NCI-H128 (cell line): ENCODE data around the gene MAP3K13.
"Not testable (repeated sequence)": the region's sequence is repeated elsewhere in the genome, so short reads cannot be mapped to it uniquely, and the experiment has no call there.

Source experiments
- DNase-seq: peaks from one replicate; lab custom pipeline; 2025; ENCODE audit not compliant: unreplicated experiment; lab: John Stamatoyannopoulos, UW

Gene MAP3K13

GRCh38 chr3:185387646-185388045, 24.7 kb downstream of the MAP3K13 start:
- DNase-seq: no peak

DNA sequence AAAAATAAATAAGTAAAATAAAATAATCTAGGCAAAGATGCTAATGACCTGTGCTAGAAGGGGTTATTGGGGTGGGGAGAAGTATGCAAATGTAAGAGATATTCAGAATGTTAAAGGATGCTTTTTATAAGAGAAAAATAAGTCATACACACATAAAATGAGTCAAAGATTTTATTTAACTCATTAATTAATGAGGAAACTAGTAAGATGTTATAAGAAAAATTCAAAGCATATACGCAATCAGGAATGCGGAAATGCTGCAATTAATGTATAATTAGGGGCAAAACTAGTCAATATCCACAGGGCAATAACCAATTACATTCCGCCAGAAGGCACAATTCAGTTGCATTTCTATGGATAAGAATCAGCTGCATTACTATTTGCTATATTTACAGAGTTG, 30.1 kb downstream of the MAP3K13 start:
- DNase-seq: no peak

- no peak for DNase-seq
These were observed 34.7 kb downstream of the MAP3K13 start for GRCh38 chr3:185397676-185398075.

- no peak for DNase-seq
These were observed 37.1 kb downstream of the MAP3K13 start for GRCh38 chr3:185399737-185400667.

DNA sequence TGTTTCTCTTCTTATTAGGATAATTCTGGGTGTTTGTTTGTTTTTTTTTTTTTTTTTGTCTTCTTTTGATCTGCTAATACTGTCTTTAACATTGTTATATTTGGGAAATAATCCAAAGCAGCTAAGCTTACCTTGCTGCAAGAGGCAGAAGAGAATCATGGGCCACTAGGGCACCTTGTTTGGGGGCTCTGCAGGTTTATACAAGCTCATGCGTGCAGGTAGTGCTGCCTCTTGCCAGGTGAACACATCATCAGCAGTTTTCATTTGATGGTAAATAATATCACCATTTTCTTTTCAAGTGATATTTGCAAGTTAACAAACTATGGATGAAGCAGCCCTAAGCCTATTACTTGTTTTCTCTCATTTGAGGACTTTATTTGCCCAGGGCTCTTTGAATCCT, 37.9 kb downstream of the MAP3K13 start:
- DNase-seq: no peak

- DNase-seq: no peak
These were observed 38.5 kb downstream of the MAP3K13 start for GRCh38 chr3:185401319-185401955.

GRCh38 chr3:185402561-185402960, 39.6 kb downstream of the MAP3K13 start:
- no peak for DNase-seq

DNA sequence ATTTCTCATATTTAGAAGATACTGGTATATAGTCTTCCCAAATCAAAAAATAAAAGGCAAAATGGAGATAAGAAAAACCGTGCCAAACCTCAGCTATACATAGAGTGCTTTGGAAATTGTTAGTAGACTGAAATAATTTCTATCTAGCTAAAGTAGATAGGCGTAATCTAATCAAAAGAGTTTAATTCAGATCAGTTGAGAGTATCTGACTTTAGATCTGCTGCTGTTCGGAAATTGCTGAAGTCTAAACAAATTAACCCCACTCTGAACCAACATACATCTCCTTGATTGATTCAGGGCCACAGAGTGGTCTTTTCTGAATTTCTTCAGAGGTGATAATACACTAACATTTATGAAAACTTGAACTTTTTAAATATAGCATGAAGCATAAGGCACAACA, 40.1 kb downstream of the MAP3K13 start:
- DNase-seq: no peak

DNA sequence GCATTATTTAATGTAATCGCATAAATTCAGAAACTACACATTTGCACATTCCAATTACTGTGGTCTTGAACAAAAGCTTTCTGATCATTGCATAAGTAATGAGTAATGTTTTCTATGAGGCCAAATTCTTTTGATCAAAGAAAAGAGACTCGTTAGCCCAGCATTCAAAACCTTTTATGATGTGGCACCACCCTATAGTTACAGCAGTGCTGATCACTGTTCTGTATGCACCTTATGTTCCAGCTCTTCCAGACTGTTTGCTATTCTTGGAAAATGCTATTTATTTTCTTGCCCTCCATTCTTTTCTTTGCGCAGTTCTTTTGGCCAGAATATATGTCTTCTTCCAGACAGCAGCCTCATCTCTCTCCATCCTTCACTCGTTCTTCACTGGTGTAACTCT, 42.3 kb downstream of the MAP3K13 start:
- no peak for DNase-seq

- no peak for DNase-seq
These were observed 42.7 kb downstream of the MAP3K13 start for GRCh38 chr3:185405664-185406063.

GRCh38 chr3:185406121-185406620, 43.2 kb downstream of the MAP3K13 start:
- DNase-seq: no peak

GRCh38 chr3:185409957-185410356, 47.0 kb downstream of the MAP3K13 start:
- no peak for DNase-seq

DNA sequence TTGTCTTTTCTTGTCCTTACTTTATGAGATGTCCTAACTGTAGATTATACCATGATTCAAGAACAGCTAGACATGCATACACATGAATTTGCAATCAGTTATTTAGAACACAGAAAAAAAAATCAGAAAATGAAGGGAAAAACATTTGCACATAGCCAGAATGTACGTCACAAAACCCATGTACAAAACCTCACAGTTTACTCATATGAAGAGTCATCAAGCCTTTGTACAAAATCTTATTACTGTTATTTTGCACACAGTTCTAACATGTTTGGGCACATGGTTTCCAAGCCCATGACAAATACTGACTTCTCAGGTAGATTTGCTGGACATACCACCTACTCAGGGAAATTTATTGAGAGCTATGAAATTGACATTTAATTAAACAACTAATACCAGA, 48.2 kb downstream of the MAP3K13 start:
- no peak for DNase-seq

DNA sequence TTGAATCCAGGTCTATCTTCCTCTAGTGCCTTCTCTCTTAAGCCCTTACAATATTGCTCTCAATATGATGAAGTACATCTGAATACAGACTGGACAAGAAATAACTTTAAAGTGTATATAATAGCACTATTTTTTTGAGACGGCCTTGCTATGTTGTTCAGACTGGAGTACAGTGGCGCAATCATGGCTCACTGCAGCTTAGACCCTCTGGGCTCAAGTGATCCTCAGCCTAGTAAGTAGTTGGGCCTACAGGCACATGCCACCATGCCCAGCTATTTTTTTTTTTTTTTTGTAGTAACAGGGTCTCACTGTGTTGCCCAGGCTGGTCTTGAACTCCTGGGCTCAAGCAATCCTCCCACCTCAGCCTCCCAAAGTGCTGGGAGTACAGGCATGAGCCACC, 53.6 kb downstream of the MAP3K13 start:
- DNase-seq: no peak

- DNase-seq: not testable (repeated sequence)
These were observed 55.6 kb downstream of the MAP3K13 start for GRCh38 chr3:185418561-185418977.

DNA sequence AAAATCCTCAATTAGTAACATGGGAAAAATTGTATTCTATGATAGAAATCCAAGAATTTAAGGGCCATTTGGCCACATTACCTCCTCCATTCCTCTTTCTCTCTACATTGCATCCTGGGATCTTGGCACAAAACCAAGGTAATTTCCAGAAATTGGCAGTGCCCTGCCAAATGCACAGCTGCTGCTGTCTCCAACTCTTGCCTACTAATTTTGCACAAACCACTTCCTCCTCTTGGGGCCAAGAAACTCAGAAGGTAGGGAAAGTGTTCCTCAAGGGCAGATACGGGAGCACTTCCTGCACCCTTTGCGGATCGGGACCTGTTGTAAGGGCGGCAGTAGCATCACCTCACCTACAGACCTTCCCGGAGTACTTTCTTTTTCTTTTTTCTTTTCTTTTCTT, 57.8 kb downstream of the MAP3K13 start:
- no peak for DNase-seq

GRCh38 chr3:185421577-185422232, 58.8 kb downstream of the MAP3K13 start:
- DNase-seq: no peak

GRCh38 chr3:185422677-185423076, 59.7 kb downstream of the MAP3K13 start:
- DNase-seq: no peak

- no peak for DNase-seq
These were observed 60.2 kb downstream of the MAP3K13 start for GRCh38 chr3:185423178-185423577.

DNA sequence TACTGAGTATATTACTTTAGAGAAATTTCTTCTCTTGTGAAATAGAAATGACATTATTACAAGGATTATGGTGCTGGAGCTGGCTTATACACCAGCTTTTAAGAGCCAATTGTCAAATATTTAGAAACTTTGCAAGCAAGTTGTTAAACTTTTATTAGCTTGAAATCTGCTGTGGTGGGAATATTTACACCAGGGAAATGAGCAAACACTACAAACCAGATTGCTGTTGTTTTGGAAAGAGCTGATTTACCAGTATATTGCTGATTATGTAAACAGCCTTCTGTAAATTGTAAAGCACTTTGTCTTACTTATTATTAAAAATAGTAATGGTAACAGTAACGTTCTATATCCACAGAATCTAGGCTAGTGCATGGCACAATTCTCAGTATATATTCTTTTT, 61.5 kb downstream of the MAP3K13 start:
- no peak for DNase-seq

GRCh38 chr3:185430375-185430774, 67.4 kb downstream of the MAP3K13 start:
- DNase-seq: no peak
